ENCODE data around the gene STK32C.

DNA sequence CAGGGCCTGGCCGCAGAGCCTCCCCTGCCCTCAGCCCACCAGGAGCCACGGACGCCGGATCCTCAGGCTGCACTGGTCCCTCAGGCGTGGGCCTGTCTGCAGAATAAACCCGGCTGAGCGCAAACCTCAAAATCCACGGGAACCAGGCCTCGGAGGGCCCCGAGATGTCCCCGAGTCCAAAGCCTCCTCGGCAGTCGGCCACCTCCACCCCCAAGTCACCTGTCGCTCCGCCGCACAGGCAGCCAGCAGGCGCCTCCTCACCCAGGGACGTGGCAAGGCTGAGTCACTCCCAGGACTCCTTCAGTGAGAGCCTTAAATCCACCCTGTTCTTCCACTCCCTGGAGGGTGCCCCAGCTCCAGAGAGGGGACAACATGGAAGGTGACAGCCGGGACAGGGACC, 33.2 kb downstream of the STK32C start:
- TF ChIP-seq, protein P1, sequence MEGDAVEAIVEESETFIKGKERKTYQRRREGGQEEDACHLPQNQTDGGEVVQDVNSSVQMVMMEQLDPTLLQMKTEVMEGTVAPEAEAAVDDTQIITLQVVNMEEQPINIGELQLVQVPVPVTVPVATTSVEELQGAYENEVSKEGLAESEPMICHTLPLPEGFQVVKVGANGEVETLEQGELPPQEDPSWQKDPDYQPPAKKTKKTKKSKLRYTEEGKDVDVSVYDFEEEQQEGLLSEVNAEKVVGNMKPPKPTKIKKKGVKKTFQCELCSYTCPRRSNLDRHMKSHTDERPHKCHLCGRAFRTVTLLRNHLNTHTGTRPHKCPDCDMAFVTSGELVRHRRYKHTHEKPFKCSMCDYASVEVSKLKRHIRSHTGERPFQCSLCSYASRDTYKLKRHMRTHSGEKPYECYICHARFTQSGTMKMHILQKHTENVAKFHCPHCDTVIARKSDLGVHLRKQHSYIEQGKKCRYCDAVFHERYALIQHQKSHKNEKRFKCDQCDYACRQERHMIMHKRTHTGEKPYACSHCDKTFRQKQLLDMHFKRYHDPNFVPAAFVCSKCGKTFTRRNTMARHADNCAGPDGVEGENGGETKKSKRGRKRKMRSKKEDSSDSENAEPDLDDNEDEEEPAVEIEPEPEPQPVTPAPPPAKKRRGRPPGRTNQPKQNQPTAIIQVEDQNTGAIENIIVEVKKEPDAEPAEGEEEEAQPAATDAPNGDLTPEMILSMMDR (IDR thresholded peaks at IDR 0.05): no peak
- no peak for TF ChIP-seq POLR2A (IDR thresholded peaks at IDR 0.05)

All from right lobe of liver (tissue), 4 donors.